KOPT-K1 (cell line): Measurements from ENCODE around the gene CTNNA2.

ENCODE experiments used
- H3K27ac ChIP-seq: fragments of 200-600 bp; sonication (generic); 2 replicates; pipeline ENCODE4 v1.5.1; 2016; ENCODE audit warnings: antibody characterized with exemption, mild to moderate bottlenecking, low read depth, low read length; ENCODE audit not compliant: poor library complexity, severe bottlenecking
- H3K36me3 ChIP-seq: fragments of 200-600 bp; sonication (generic); 2 replicates; pipeline ENCODE4 v1.5.1; 2017; ENCODE audit warnings: antibody characterized with exemption, mild to moderate bottlenecking, low read length, moderate library complexity; ENCODE audit not compliant: insufficient read depth
- H3K9me3 ChIP-seq: fragments of 200-600 bp; sonication (generic); 2 replicates; pipeline ENCODE4 v1.5.1; 2017; ENCODE audit warnings: antibody characterized with exemption, low read length, mild to moderate bottlenecking; ENCODE audit not compliant: insufficient read depth, poor library complexity, severe bottlenecking

CTNNA2 gene

GRCh38 chr2:80303909-80304837, 791.3 kb downstream of the CTNNA2 start, which contains the start of gene LRRTM1:
LRRTM1 (minus strand) TSS chr2:80304752; CDS start chr2:80303819, 933 bp downstream.
- Histone ChIP-seq H3K27ac (no peak within 1 kb of the TSS), H3K36me3 (no peaks in the 10 kb centered on the region), H3K9me3 (no peaks in the 10 kb centered on the region)

- no peak overlapping the region for H3K27ac ChIP-seq
- no peaks in the 10 kb centered on the region for H3K9me3 ChIP-seq
- no peaks in the 10 kb centered on the region for H3K36me3 ChIP-seq
These were observed 798.5 kb downstream of the CTNNA2 start for GRCh38 chr2:80311304-80311703.

GRCh38 chr2:80312282-80312839, 799.5 kb downstream of the CTNNA2 start:
- Histone ChIP-seq H3K9me3 (no peaks in the 10 kb centered on the region), H3K36me3 (no peaks in the 10 kb centered on the region), H3K27ac (no peak overlapping the region)

GRCh38 chr2:80322311-80322920, 809.6 kb downstream of the CTNNA2 start:
- H3K9me3 ChIP-seq: no peaks in the 10 kb centered on the region
- H3K36me3 ChIP-seq: no peaks in the 10 kb centered on the region
- no peak overlapping the region for H3K27ac ChIP-seq

GRCh38 chr2:80322958-80323357, 810.1 kb downstream of the CTNNA2 start:
- Histone ChIP-seq H3K9me3 (no peaks in the 10 kb centered on the region), H3K36me3 (no peaks in the 10 kb centered on the region), H3K27ac (no peak overlapping the region)

- no peaks in the 10 kb centered on the region for H3K9me3 ChIP-seq
- H3K27ac ChIP-seq: no peak overlapping the region
- H3K36me3 ChIP-seq: no peaks in the 10 kb centered on the region
These were observed 810.8 kb downstream of the CTNNA2 start for GRCh38 chr2:80323610-80324009.

- Histone ChIP-seq H3K36me3 (no peaks in the 10 kb centered on the region), H3K9me3 (no peaks in the 10 kb centered on the region), H3K27ac (no peak overlapping the region)
These were observed 811.7 kb downstream of the CTNNA2 start for GRCh38 chr2:80324525-80324924.

GRCh38 chr2:80326214-80326613, 813.4 kb downstream of the CTNNA2 start:
- no peaks in the 10 kb centered on the region for H3K36me3 ChIP-seq

GRCh38 chr2:80326861-80327260, 814.0 kb downstream of the CTNNA2 start:
- H3K36me3 ChIP-seq: no peaks in the 10 kb centered on the region
- H3K27ac ChIP-seq: no peak overlapping the region
- H3K9me3 ChIP-seq: no peaks in the 10 kb centered on the region

More at GRCh38 chr2:80326214-80326613, 813.4 kb downstream of the CTNNA2 start:
- no peak overlapping the region for H3K27ac ChIP-seq
- no peaks in the 10 kb centered on the region for H3K9me3 ChIP-seq

GRCh38 chr2:80328159-80328571, 815.3 kb downstream of the CTNNA2 start:
- H3K9me3 ChIP-seq: no peaks in the 10 kb centered on the region
- H3K36me3 ChIP-seq: no peaks in the 10 kb centered on the region
- no peak overlapping the region for H3K27ac ChIP-seq

GRCh38 chr2:80329491-80329890, 816.6 kb downstream of the CTNNA2 start:
- H3K27ac ChIP-seq: no peak overlapping the region

GRCh38 chr2:80330527-80331450, 817.9 kb downstream of the CTNNA2 start:
- Histone ChIP-seq H3K9me3 (no peaks in the 10 kb centered on the region), H3K36me3 (no peaks in the 10 kb centered on the region), H3K27ac (no peak overlapping the region)

More at GRCh38 chr2:80329491-80329890, 816.6 kb downstream of the CTNNA2 start:
- no peaks in the 10 kb centered on the region for H3K36me3 ChIP-seq
- no peaks in the 10 kb centered on the region for H3K9me3 ChIP-seq

- H3K9me3 ChIP-seq: no peaks in the 10 kb centered on the region
- no peak overlapping the region for H3K27ac ChIP-seq
- H3K36me3 ChIP-seq: no peaks in the 10 kb centered on the region
These were observed 821.0 kb downstream of the CTNNA2 start for GRCh38 chr2:80333886-80334285.

- no peak overlapping the region for H3K27ac ChIP-seq
- no peaks in the 10 kb centered on the region for H3K36me3 ChIP-seq
- H3K9me3 ChIP-seq: no peaks in the 10 kb centered on the region
These were observed 822.6 kb downstream of the CTNNA2 start for GRCh38 chr2:80335411-80335810.
